Testis (tissue), 2 donors: ENCODE data around the gene TLN1.

ENCODE experiments used
- CTCF ChIP-seq, 3 experiments: fragments of 450-650 bp in 2 of 3; fragments of 200-600 bp in 1 of 3; sonication (generic) in 1 of 3; IDR thresholded peaks; one replicate each; pipeline ENCODE4 v1.5.1; 2016 to 2019; ENCODE audit warnings: antibody characterized with exemption in 3 of 3, mild to moderate bottlenecking in 2 of 3, moderate library complexity in 1 of 3
- POLR2A ChIP-seq: fragments of 450-650 bp; IDR thresholded peaks from one replicate; pipeline ENCODE4 v1.6.1; 2017; ENCODE audit warnings: antibody characterized with exemption, mild to moderate bottlenecking, moderate library complexity

- no peak for TF ChIP-seq CTCF (IDR thresholded peaks at IDR 0.05)
- no peak for TF ChIP-seq POLR2A
Observed at GRCh38 chr9:35712762-35713400, 19.1 kb downstream of the TLN1 start.
